HG03521 (cell line): ENCODE results near the gene AJM1.
"Not testable (repeated sequence)": the region's sequence is repeated elsewhere in the genome, so short reads cannot be mapped to it uniquely, and the experiment has no call there.

Experiments used
- ATAC-seq: cut with Tn5 transposase; IDR thresholded peaks from one replicate; pipeline ENCODE4 v1.9.1; 2021; ENCODE audit warnings: mild to moderate bottlenecking, moderate library complexity; ENCODE audit not compliant: unreplicated experiment

AJM1 gene

GRCh38 chr9:136865768-136866103 lies 23.5 kb downstream of the AJM1 start:
- no peak for ATAC-seq

- ATAC-seq, result not testable (repeated sequence)
Measured at GRCh38 chr9:136866898-136867421, 24.7 kb downstream of the AJM1 start.

GRCh38 chr9:136867480-136867879 lies 25.2 kb downstream of the AJM1 start:
- ATAC-seq, result no peak

- ATAC-seq, result no peak
Measured at GRCh38 chr9:136867917-136868316, 25.6 kb downstream of the AJM1 start.

GRCh38 chr9:136868644-136869043 lies 26.4 kb downstream of the AJM1 start:
- no peak for ATAC-seq

- ATAC-seq, result not testable (repeated sequence)
Measured at GRCh38 chr9:136869611-136870010, 27.3 kb downstream of the AJM1 start.

- ATAC-seq, result no peak
Measured at GRCh38 chr9:136875155-136875554, 32.9 kb downstream of the AJM1 start.

GRCh38 chr9:136876476-136876875 lies 34.2 kb downstream of the AJM1 start:
- no peak for ATAC-seq

- ATAC-seq, result no peak
Measured at GRCh38 chr9:136880651-136881050, 38.4 kb downstream of the AJM1 start.

- no peak for ATAC-seq
Measured at GRCh38 chr9:136881691-136882108, 39.4 kb downstream of the AJM1 start.

- no peak for ATAC-seq
Measured at GRCh38 chr9:136882109-136882946, 40.0 kb downstream of the AJM1 start.

GRCh38 chr9:136882947-136883283 lies 40.6 kb downstream of the AJM1 start:
- ATAC-seq, result not testable (repeated sequence)

- ATAC-seq, result not testable (repeated sequence)
Measured at GRCh38 chr9:136883670-136884069, 41.4 kb downstream of the AJM1 start.

- peak; percentile 83 for ATAC-seq
Measured at GRCh38 chr9:136885950-136886578, 43.8 kb downstream of the AJM1 start, which contains the start of gene TRAF2. TRAF2 (plus strand) TSS chr9:136886516; CDS start chr9:136898741, 12,225 bp downstream.

- peak; percentile 7 for ATAC-seq
Measured at GRCh38 chr9:136886610-136887597, 44.6 kb downstream of the AJM1 start.

- ATAC-seq, result no peak
Measured at GRCh38 chr9:136888454-136888853, 46.2 kb downstream of the AJM1 start.

- no peak for ATAC-seq
Measured at GRCh38 chr9:136889858-136890257, 47.6 kb downstream of the AJM1 start.

- no peak for ATAC-seq
Measured at GRCh38 chr9:136890661-136891060, 48.4 kb downstream of the AJM1 start.
